Right atrium auricular region (tissue), 2 donors: ENCODE measurements around the gene COL1A1. TPM values are rescaled to one million over a fixed set of nuclear protein-coding genes. Genes with fewer than 3 reads are reported as not detected.
A peak's percentile ranks its signal among the peaks of the same experiment; 100 is the strongest.

Source experiments
- DNase-seq: peaks from one replicate; pipeline ENCODE4 v3.0.0-alpha.2; 2019; ENCODE audit warnings: low spot score
- H3K27ac ChIP-seq, 2 donors: fragments of 200-600 bp; sonication (generic); 1 replicate in 1 of 2; 2 replicates in 1 of 2; pipeline ENCODE4 v1.5.1; 2016 to 2019
- H3K27me3 ChIP-seq, 2 donors: fragments of 200-600 bp; sonication (generic); one replicate each; pipeline versions ENCODE4 v1.5.1 to v1.6.0; 2017 to 2019
- H3K36me3 ChIP-seq: fragments of 200-600 bp; sonication (generic); one replicate; pipeline ENCODE4 v1.5.1; 2016
- H3K4me1 ChIP-seq, 2 donors: fragments of 200-600 bp; sonication (generic); one replicate each; pipeline versions ENCODE4 v1.5.1 to v1.6.0; 2017 to 2019
- H3K4me3 ChIP-seq, 2 donors: fragments of 200-600 bp; sonication (generic); 1 replicate in 1 of 2; 2 replicates in 1 of 2; pipeline ENCODE4 v1.5.1; 2017 to 2019; ENCODE audit warnings: mild to moderate bottlenecking in 1 of 2, moderate library complexity in 1 of 2
- H3K9me3 ChIP-seq, 2 donors: fragments of 200-600 bp; sonication (generic); one replicate each; pipeline ENCODE4 v1.5.1; 2019
- total RNA-seq, 2 donors: library from RNA; depleted of rRNA; stranded (reverse); fragments of >200 nt; gene quantifications; one replicate each; pipeline ENCODE4 v1.1.0, GENCODE V29; 2016
- TF ChIP-seq, protein P1 (sequence below), 2 donors: fragments of 200-600 bp; sonication (generic); IDR thresholded peaks; one replicate each; pipeline ENCODE4 v1.5.1; 2019; ENCODE audit warnings: antibody characterized with exemption in 2 of 2

COL1A1 gene
- total RNA-seq, 2 donors from 2014 or later, result 19.8 to 180 TPM

DNA sequence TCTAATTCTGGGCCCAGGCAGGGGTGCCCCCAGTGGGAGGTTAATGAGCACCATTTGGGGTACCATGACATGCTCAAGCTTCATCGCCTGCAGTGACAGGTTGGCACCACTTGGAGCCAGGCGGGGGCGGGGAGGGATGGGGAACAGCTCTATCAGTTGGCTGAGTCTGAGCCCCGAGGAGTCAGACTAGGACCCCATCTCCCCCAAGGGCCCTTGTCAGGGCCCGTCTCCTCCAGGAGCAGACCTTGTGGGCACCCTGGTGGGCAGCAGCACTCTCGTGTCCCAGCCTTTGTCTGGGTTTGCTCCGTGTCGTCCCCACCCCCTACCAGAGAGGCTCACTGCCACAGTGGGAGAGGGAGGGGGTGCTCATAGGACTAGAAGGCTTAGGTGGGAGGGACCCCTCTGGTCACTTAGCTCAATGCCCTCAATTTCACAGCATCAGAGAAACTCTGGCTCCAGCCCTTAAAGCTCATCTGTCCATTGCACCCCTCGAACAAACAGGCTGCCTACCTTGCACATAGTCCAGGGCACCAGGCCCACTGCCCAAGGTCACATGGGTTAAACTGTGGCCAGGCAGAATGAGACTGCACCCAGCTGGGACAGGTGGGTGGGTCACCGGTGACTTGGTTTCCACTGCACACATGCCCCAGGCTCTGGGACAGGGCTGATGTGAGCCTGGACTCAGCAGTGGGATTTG, 55.1 kb downstream of the COL1A1 start:
- no peaks in the 10 kb centered on the region for H3K27me3 ChIP-seq
- peak overlapping the region; percentile 94 to 95 for H3K27ac ChIP-seq
- no peak for DNase-seq
- no peaks in the 10 kb centered on the region for H3K9me3 ChIP-seq
- H3K36me3 ChIP-seq, result peaks cover 36% of the 10 kb centered on the region
- peaks cover 0 to 74% of the 10 kb centered on the region in 2 donors for H3K4me1 ChIP-seq
- TF ChIP-seq, protein P1, sequence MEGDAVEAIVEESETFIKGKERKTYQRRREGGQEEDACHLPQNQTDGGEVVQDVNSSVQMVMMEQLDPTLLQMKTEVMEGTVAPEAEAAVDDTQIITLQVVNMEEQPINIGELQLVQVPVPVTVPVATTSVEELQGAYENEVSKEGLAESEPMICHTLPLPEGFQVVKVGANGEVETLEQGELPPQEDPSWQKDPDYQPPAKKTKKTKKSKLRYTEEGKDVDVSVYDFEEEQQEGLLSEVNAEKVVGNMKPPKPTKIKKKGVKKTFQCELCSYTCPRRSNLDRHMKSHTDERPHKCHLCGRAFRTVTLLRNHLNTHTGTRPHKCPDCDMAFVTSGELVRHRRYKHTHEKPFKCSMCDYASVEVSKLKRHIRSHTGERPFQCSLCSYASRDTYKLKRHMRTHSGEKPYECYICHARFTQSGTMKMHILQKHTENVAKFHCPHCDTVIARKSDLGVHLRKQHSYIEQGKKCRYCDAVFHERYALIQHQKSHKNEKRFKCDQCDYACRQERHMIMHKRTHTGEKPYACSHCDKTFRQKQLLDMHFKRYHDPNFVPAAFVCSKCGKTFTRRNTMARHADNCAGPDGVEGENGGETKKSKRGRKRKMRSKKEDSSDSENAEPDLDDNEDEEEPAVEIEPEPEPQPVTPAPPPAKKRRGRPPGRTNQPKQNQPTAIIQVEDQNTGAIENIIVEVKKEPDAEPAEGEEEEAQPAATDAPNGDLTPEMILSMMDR (IDR thresholded peaks at IDR 0.05), result peak in 1 of 2 donors; percentile 21
- H3K4me3 ChIP-seq, result peak overlapping the region in 1 of 2 donors; percentile 87

DNA sequence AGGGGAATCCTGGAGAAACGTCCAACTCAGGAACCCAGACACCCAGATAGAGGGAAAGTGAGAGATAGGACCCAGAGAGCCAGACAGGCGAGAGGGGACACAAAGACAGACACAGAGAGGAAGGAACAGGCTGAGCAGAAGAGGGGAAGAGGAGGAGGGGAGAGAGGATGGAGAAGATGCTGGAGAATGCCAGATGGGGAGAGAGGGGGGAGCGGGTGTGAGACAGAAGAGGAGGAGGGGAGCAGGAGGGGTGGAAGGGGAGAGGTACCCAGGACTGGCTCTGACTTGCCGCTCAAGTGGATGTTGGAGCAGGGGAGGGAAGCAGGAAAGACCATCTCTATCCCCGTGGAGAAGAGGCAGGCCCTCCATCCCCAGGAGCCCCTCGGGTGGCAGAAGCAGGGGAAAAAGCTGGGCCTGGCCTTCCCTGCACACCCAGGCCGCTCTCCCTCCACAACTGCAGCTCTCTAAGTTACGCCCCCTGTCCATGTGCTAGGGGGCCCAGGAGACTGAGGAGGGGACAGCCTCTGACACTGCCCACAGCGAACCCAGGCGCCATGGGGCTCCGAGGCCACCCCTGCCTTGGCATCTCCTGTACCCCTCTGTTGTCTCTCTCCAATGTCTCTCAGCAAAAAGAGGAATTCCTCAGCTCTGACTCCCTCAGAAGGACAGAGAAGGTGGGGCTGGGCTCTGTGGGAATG, 55.8 kb downstream of the COL1A1 start:
- peaks cover 43% of the 10 kb centered on the region for H3K36me3 ChIP-seq
- H3K9me3 ChIP-seq, result no peaks in the 10 kb centered on the region
- TF ChIP-seq, protein P1 (IDR thresholded peaks at IDR 0.05), result no peak
- DNase-seq, result no peak
- peak overlapping the region in 1 of 2 donors; percentile 95 for H3K27ac ChIP-seq
- no peak overlapping the region for H3K4me3 ChIP-seq
- H3K4me1 ChIP-seq, result peaks cover 0 to 78% of the 10 kb centered on the region in 2 donors
- no peaks in the 10 kb centered on the region for H3K27me3 ChIP-seq

DNA sequence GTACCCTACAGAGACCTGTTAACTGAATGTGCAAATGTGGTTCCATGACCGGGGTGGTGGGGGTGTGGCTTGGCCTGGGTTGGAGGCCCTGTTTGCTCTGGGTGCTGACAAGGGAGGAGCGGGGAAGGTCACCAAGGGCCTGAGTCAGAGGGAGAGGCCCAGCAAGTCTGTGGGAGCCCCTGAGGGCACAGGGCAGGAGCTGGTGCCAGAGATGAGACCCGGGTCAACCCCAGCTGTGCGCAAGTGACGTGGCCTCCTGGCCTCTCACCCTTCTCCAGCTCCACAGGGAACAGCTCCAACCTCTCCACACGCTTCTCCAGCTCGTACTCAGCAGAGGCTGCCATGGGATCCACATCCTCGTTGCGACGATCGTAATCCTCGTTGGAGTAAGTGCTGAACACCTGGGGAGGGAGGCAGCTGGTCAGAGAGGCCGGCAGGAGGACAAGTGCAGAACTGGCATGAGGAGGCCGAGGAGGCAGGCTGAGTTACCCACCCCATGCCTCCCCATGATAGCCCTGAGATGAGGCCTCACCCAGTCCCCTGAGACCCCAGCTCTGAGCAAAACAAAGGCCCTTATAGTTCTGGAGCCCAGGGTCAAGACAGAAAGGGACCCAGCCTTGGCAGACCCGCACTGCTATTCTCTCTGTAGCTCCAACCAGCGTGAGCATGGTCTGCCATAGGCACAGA, 56.4 kb downstream of the COL1A1 start:
- peak overlapping the region in 1 of 2 donors; percentile 95 for H3K27ac ChIP-seq
- no peak for DNase-seq
- peaks cover 49% of the 10 kb centered on the region for H3K36me3 ChIP-seq
- H3K4me1 ChIP-seq, result peaks cover 0 to 85% of the 10 kb centered on the region in 2 donors
- TF ChIP-seq, protein P1 (IDR thresholded peaks at IDR 0.05), result no peak
- H3K4me3 ChIP-seq, result no peak overlapping the region
- no peaks in the 10 kb centered on the region for H3K9me3 ChIP-seq
- no peaks in the 10 kb centered on the region for H3K27me3 ChIP-seq

DNA sequence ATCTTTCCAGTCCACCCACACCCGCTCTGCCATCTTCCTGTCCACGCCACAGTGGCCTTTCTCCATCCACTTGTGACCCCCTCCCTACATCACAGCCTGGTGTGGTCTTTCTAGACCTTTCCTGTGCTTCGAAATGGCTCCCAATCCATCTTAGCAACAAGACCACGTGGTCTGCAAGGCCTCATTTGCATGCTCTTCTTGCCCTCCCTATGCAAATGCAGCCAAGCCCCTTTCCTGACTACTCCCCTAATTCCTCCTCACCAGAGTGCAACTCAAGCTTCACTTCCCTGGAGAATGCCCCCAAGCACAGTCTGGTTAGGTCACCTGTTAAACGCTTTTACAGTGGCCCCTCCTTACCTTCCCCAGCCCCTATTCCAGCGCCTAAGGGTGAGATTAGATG, 57.1 kb downstream of the COL1A1 start:
- no peak for DNase-seq
- H3K27me3 ChIP-seq, result no peaks in the 10 kb centered on the region
- peaks cover 54% of the 10 kb centered on the region for H3K36me3 ChIP-seq
- TF ChIP-seq, protein P1 (IDR thresholded peaks at IDR 0.05), result no peak
- H3K27ac ChIP-seq, result no peak overlapping the region
- H3K4me1 ChIP-seq, result peaks cover 0 to 83% of the 10 kb centered on the region in 2 donors
- no peak overlapping the region for H3K4me3 ChIP-seq
- H3K9me3 ChIP-seq, result no peaks in the 10 kb centered on the region

DNA sequence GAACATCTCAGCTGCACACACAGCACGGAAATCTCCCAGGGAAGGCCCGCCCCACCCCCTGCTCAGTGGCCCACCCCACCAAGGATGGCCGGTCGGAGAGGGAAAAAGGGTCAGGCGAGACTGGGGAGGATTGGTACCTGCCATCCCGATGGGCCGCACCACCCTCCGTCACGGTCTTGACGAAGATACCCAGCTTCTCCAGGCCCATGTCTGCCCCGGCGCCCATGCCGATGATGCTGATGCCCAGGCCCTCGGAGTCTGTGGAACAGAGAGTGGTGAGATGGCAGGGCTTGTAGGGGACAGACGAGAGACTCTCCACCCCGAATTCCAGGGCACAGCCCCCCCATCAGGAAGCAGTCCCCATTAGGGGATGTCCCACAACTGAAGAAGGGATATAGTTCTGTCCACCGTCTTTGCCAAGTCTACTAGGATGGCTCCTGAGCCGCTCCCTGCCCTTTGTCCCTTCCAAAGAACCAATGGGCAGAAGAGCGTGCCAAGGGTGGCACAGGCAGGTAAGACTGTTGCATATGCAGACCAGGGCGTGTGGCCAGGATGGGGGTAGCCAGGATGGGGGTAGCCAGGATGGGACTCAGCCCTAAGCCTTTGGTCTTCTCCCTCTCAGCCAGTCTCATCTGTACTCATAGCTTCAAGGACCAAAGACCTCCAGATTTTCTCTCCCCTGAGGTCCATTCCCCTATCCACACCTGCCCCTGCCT, 57.8 kb downstream of the COL1A1 start:
- DNase-seq, result no peak
- Histone ChIP-seq H3K4me1 (peaks cover 0 to 76% of the 10 kb centered on the region in 2 donors), H3K27ac (no peak overlapping the region), H3K36me3 (peaks cover 61% of the 10 kb centered on the region), H3K4me3 (no peak overlapping the region), H3K9me3 (no peaks in the 10 kb centered on the region), H3K27me3 (no peaks in the 10 kb centered on the region)
- TF ChIP-seq, protein P1 (IDR thresholded peaks at IDR 0.05), result no peak
